GM12892 (cell line): ENCODE measurements around the gene ADRA2C.
"Not testable (repeated sequence)": the region's sequence is repeated elsewhere in the genome, so short reads cannot be mapped to it uniquely, and the experiment has no call there.

Experiments
- DNase-seq: peaks from one replicate; pipeline ENCODE4 v3.0.0; 2011; ENCODE audit not compliant: insufficient read length
- FAIRE-seq: peaks from 2 replicates; lab custom pipeline; 2011; peaks lifted over from hg19 to GRCh38; lab: Jason Lieb, UNC
- POLR2A ChIP-seq: IDR thresholded peaks from 2 replicates; pipeline ENCODE4 v1.6.1; 2011; ENCODE audit warnings: low read depth, low read length, control low read depth
- POLR2AphosphoS5 ChIP-seq: IDR thresholded peaks from 2 replicates; pipeline ENCODE4 v1.6.1; 2011; ENCODE audit warnings: low read depth, low read length, control low read depth
- TAF1 ChIP-seq: IDR thresholded peaks from 2 replicates; pipeline ENCODE4 v1.6.1; 2011; ENCODE audit warnings: low read depth, mild to moderate bottlenecking, control low read depth, low read length, borderline replicate concordance

The ADRA2C gene

GRCh38 chr4:3808597-3808996 lies 42.4 kb downstream of the ADRA2C start:
- TF ChIP-seq POLR2AphosphoS5 (no peak), TAF1 (no peak), POLR2A (no peak)
- DNase-seq (no peak), FAIRE-seq (no peak)

GRCh38 chr4:3809028-3809427 lies 42.8 kb downstream of the ADRA2C start:
- TF ChIP-seq POLR2A = no peak
- TF ChIP-seq POLR2AphosphoS5 = no peak
- no peak for TF ChIP-seq TAF1
- FAIRE-seq (no peak), DNase-seq (no peak)

- TF ChIP-seq POLR2A (no peak), POLR2AphosphoS5 (no peak), TAF1 (no peak)
- FAIRE-seq = no peak
- no peak for DNase-seq
These were observed 43.4 kb downstream of the ADRA2C start for GRCh38 chr4:3809451-3810110.

GRCh38 chr4:3810111-3810680 lies 44.0 kb downstream of the ADRA2C start:
- FAIRE-seq (no peak), DNase-seq (no peak)
- TF ChIP-seq POLR2A = no peak
- TF ChIP-seq TAF1 = no peak
- TF ChIP-seq POLR2AphosphoS5 = no peak

GRCh38 chr4:3810796-3811485 lies 44.8 kb downstream of the ADRA2C start:
- no peak for FAIRE-seq
- TF ChIP-seq TAF1 = no peak
- TF ChIP-seq POLR2AphosphoS5 = no peak
- no peak for TF ChIP-seq POLR2A
- no peak for DNase-seq

GRCh38 chr4:3811621-3812020 lies 45.4 kb downstream of the ADRA2C start:
- FAIRE-seq (no peak), DNase-seq (no peak)
- no peak for TF ChIP-seq TAF1

GRCh38 chr4:3812211-3812934 lies 46.2 kb downstream of the ADRA2C start:
- TF ChIP-seq TAF1 = no peak
- no peak for TF ChIP-seq POLR2A
- TF ChIP-seq POLR2AphosphoS5 = no peak
- DNase-seq = no peak
- FAIRE-seq = no peak

GRCh38 chr4:3813151-3814052 lies 47.2 kb downstream of the ADRA2C start:
- TF ChIP-seq TAF1 (no peak), POLR2AphosphoS5 (no peak), POLR2A (no peak)
- no peak for DNase-seq
- FAIRE-seq = no peak

- no peak for FAIRE-seq
- TF ChIP-seq POLR2A (no peak), POLR2AphosphoS5 (no peak), TAF1 (no peak)
These were observed 47.9 kb downstream of the ADRA2C start for GRCh38 chr4:3814053-3814570.

GRCh38 chr4:3814838-3815237 lies 48.7 kb downstream of the ADRA2C start:
- FAIRE-seq = peak; percentile 85
- DNase-seq = not testable (repeated sequence)

More at GRCh38 chr4:3814053-3814570, 47.9 kb downstream of the ADRA2C start:
- no peak for DNase-seq

- no peak for TF ChIP-seq POLR2A
- TF ChIP-seq TAF1 = no peak
- TF ChIP-seq POLR2AphosphoS5 = no peak
- no peak for FAIRE-seq
These were observed 50.2 kb downstream of the ADRA2C start for GRCh38 chr4:3816256-3816825.

More at GRCh38 chr4:3816256-3816825, 50.2 kb downstream of the ADRA2C start:
- no peak for DNase-seq
